ENCODE results near the gene CSGALNACT2.

GRCh38 chr10:43135656-43136055, 2.6 kb upstream of the CSGALNACT2 start:
- TF ChIP-seq CTCF (IDR thresholded peaks at IDR 0.05; ENCODE audit: poor library complexity) (no peak), EZH2 (IDR thresholded peaks at IDR 0.05; ENCODE audit: borderline replicate concordance) (no peak)
